ENCODE measurements around the gene MAGI1. TPM values are rescaled to one million over a fixed set of nuclear protein-coding genes. Genes with fewer than 3 reads are reported as not detected.
"Not testable (repeated sequence)": the region's sequence is repeated elsewhere in the genome, so short reads cannot be mapped to it uniquely, and the experiment has no call there.

Gene MAGI1
- total RNA-seq, 2 donors from 2014 or later = 27.9 to 31.5 TPM

DNA sequence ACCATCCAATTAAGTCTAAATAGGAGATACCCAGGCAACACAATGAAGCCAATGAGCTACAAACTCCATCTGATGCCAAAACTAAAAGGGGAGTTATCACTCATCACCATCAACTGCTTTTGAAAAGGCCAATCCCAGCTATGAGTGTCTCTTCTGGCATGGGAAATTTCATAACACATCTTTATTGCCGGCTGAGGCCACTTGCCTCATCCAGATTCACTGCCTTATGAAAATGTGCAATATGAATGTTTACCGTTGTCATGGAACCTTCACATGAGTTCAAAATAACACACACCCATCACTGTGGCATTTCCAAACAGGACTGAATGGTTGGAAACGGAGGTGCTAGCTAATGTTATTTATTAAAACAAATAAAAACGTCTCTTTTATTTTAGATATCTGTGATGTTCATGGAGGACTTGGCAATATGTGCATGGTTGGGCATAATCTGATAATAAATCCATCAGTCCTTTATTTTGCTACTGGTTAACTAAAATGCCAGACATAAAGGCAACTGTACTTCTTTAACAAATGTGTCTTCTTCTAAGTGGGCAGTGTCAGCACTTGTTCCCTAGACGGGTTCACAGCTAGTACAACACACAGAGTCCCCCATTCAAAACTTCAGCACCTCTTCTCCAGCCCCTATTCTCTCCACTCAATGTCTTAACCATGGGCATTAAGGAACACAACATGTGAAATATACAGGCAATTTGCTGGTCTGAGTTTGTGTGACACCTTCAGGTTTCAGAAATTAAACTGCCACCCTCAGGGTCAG is 143.9 kb downstream of the MAGI1 start:
- DNase-seq (ENCODE audit: low spot score) = no peak
- intact Hi-C loops (cut with DNase I) = loop anchor here in 1 of 2 donors (10.0 kb wide), 1 partner anchor 150 kb away; no protein-coding TSS in a partner anchor

DNA sequence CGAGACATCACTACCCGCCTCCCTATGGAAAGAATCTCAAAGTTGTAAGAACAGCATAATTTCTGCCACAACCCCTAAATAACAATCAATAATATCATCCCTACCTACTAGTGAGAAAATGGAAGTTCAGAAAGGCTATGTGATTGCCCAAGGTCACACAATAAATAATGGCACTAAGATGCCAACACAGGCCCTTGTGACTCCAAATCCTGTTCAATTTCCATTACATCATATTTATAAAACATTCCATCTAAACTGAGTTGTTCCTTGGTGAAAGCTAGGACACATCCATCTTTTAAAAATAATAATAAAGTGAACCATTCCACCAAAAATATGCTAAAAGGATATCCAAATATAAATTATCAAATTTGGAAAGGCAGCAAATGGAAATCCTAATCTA is 144.6 kb downstream of the MAGI1 start:
- no peak for DNase-seq (ENCODE audit: low spot score)
- intact Hi-C loops (cut with DNase I) = loop anchor here in 1 of 2 donors (10.0 kb wide), 1 partner anchor 151 kb away; no protein-coding TSS in a partner anchor

DNA sequence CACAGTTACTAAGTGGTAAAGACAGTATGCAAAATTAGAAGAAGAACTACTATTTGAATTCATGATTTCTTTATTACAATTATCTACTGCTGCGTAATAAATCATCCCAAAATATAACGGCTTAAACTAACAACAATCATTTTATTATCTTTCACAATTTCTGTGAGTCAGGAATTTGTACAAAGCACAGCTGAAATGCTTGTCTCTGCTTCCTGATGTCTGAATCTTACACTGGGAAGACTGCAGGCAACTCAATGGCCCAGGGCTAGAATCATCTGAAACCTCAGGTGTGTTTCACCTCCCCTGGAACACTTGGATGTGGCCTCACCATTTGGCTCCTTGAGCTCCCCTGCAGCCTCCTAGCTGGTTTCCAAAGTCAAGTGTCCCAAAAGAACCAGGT is 145.1 kb downstream of the MAGI1 start:
- DNase-seq (ENCODE audit: low spot score) = no peak
- intact Hi-C loops (cut with DNase I) = loop anchor here in 1 of 2 donors (10.0 kb wide), 1 partner anchor 151 kb away; no protein-coding TSS in a partner anchor

DNA sequence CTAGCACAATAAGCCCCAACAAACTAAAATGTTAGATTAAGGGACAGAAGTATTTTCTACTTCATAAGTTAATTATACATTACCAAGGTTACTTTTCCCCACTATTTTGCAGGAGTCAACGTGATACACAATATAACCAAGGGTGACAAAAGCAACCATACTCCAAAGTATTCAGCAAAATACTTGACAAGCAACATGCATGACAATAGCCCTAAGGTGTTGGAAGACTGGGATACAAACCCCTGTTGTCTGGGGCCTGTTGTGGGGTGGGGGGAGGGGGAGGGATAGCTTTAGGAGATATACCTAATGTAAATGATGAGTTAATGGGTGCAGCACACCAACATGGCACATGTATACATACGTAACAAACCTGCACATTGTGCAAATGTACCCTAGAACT is 147.2 kb downstream of the MAGI1 start:
- intact Hi-C loops (cut with DNase I) = loop anchor here in 1 of 2 donors (10.0 kb wide), 1 partner anchor 153 kb away; no protein-coding TSS in a partner anchor

DNA sequence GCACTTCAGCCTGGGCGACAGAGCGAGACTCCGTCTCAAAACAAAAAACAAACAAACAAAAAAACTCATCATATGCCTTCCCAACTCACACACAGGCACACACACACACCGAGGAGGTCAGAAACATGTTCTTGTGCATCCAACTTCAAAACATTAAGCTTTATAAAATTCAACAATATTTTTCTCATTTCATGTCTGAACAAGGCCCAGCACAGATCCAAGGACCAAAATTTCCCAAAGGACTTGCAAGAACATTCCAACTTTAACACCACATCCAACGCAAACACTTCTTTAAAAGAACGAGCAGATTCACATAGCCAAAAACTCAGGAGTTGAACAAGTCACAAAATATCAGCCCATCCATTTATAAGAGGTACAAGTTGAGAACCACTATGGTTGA is 148.4 kb downstream of the MAGI1 start:
- no peak for DNase-seq (ENCODE audit: low spot score)
- intact Hi-C loops (cut with DNase I) = loop anchor here in 1 of 2 donors (10.0 kb wide), 1 partner anchor 154 kb away; no protein-coding TSS in a partner anchor

More for the DNA sequence above, 147.2 kb downstream of the MAGI1 start:
- DNase-seq (ENCODE audit: low spot score) = not testable (repeated sequence)

DNA sequence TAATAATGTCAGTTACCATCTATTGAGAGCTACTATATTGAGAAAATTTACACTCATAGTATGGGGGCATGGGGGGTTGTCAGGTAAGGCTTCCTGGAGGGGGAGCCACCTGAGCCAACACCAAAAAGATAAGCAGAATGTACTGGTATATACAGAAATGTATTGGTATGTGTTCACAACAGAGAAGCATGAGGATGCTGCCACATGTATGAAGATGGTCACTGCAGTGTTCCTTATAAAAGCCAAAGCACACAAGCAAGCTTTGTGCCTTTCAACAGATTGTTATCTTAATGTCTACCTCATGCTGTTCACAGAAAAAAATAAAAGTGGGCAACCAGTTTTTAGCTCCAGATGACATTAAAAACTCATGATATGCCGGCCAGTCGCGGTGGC is 149.0 kb downstream of the MAGI1 start:
- DNase-seq (ENCODE audit: low spot score) = no peak
- intact Hi-C loops (cut with DNase I) = loop anchor here in 1 of 2 donors (10.0 kb wide), 1 partner anchor 155 kb away; no protein-coding TSS in a partner anchor

DNA sequence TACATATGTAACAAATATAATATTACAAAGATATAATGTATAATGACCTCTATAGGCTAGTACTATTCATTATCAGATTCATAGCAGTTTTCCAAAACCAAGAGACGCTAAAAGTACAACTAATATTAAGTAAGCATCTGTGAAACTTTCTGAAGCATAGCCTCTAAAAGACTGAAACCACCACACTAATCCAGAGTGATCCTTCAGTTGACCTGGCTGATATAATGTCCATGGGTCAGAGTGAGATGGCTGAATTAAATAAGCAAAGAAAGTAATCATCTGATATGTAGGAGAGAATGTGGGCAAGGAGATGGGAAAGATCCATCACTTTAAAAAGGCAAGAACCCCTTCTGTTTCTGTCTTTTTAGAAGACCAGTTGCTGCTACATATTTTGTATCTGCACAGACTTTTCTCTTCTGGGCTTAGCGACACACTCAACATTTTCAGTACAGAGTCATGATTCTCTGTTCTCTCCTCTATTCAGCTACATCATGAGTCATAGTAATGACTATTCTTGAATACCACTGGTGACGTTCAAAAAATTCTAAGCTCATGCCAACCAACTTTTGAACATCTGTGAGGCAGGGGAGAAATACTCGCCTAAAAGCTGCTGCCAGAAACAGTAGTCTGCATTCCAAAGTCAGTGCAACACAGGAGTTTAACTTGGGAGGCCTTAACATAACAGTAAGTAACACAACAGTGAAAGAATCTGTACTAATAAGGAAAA is 149.6 kb downstream of the MAGI1 start:
- intact Hi-C loops (cut with DNase I) = no loop called here
- DNase-seq (ENCODE audit: low spot score) = no peak

DNA sequence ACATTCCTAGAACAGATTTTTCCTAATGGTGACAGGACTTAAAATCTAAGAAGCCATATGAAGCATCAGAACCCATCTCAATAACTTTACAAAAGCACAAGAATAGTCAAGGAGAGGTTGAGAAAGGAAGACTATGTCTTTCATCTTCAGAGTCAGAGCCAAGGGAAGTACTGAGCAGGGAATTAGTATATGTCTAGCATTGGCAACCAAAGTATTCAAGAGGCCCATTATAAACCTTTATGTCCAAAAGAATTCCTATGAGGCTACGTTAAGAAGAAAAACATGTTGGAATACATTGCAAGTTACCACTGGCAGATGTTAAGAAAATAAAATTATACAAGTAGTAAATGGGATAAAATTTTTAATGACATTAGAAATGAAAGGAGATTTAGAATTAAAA is 150.5 kb downstream of the MAGI1 start:
- no peak for DNase-seq (ENCODE audit: low spot score)
- intact Hi-C loops (cut with DNase I) = no loop called here

DNA sequence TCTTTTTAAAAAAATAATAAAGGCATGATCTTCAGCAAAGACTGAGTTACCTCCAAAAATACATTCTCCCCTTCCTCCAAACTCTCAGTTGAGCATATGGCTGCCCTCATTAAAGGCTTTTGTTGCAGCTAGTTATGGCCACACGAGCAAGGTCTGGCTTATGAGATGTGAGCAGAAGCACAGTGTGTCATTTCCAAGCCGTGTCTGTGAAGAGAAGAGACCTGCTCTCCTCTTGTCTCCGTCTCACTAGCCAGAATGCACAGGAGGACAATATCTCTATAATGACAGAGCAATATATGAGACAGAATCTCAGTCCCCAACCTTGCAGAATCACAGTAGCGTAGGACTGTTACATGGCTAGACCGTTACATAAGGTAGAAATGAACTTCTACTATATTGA is 152.3 kb downstream of the MAGI1 start:
- DNase-seq (ENCODE audit: low spot score) = no peak
- intact Hi-C loops (cut with DNase I) = no loop called here

DNA sequence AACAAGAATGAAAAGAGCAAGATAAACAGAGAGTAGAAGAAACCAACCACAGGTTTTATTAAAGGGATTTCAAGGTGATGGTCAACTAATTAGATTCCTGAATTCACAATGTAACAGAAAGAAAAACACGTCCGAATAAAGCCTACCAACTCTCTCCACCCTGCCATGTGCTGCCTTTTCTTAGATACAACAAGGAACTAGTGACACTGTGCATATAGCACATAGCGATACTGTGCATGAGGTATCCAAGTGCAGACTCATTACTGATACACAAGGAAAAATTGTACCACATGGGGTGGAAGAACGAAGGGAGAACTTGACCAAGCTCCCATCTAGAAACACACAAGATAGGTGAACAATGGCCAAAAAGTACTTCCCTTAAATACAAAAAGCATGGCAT is 154.6 kb downstream of the MAGI1 start:
- no peak for DNase-seq (ENCODE audit: low spot score)

DNA sequence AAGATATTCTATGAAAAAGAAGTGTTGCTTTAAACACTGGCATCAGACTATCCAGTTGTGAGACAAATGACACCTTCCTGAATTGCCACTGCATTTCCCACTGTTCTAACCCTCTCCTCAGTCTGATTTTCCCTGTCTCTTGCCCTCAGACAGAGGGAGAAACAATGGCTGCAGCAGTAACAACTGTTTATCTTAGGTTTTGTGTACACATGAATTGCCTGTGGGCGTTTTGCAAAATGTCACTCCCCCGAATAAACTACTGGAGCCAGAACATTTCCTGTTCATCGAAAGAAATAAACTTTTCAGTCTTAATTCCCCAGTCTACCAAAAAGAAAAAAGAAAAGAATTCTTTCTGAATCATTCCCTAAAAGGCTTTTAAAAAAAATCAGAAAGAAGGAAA is 155.1 kb downstream of the MAGI1 start:
- intact Hi-C loops (cut with DNase I) = no loop called here
- no peak for DNase-seq (ENCODE audit: low spot score)

More for the DNA sequence above, 154.6 kb downstream of the MAGI1 start:
- intact Hi-C loops (cut with DNase I) = no loop called here

DNA sequence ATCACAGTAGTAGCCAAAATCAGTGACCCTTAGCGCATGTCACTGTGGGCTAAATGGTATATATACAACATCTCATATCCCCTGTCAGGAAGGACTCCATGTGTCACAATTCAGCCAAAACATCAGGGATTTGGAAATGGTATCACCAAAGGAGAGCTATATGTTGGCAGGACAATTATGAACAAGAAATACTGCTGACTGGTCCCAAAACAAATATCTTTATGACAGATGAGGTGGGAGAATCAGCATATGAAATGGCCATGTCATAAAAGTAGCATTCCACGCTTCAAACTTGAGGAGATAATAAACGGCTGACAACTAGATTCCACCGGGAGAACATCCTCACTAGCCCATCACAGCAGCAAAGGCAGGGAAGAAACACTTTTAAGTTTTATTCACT is 158.4 kb downstream of the MAGI1 start:
- DNase-seq (ENCODE audit: low spot score) = no peak
- intact Hi-C loops (cut with DNase I) = no loop called here

DNA sequence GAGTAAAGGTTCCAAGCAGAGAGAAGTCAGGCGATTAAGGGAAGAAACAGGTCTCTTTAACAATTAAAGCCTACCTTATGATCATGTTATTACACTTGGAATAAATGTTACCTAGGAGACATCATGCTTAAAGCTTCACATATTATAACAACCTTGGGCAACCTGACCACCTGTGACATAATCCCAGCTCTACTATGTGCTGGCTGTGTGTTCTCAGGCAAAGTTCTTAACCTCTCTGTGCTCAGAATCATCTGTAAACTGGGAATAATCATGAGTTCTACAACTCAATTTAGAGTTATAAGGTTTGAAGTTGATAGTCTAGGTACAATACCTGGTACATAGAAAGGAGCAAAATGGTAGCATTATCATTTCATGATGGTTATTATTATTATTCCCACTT is 159.3 kb downstream of the MAGI1 start:
- DNase-seq (ENCODE audit: low spot score) = no peak
- intact Hi-C loops (cut with DNase I) = no loop called here

DNA sequence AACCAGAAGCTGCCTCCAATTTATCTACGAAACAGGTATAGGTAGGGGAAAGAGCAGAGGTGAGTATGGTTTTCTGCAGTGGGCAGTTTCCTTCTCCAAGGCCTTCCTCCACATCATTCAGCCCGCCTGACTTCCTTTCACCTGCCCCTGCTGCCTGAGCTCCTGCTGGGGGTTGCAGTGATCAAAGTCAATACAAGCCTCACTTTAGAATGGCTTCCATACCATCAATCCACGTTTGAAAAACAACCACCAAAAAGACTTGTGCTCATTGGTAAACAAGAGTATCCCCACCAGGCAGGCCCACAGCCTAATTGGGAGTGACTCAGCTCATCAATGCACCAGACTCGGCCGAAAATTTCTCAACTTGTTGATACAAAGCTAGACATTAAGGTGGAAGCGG is 159.9 kb downstream of the MAGI1 start:
- no peak for DNase-seq (ENCODE audit: low spot score)
- intact Hi-C loops (cut with DNase I) = no loop called here

DNA sequence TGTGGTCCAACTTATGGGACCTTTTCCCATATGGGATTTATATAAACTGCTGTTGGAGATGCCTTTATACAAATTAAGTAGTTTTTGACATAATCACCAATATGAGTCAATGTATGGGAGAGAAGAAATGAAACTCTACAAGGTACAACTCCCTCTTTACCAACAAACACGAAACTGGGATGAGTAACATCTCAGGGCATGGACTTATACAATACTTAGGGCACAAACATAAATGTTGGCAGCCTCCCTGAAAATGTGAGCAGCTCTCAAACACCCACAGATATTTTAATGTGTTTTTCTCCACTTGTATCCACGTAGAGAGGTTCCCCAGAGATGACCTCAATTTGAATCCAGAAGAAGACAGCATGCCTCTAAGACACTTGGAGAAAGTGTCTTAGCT is 161.6 kb downstream of the MAGI1 start:
- DNase-seq (ENCODE audit: low spot score) = no peak
- intact Hi-C loops (cut with DNase I) = no loop called here

DNA sequence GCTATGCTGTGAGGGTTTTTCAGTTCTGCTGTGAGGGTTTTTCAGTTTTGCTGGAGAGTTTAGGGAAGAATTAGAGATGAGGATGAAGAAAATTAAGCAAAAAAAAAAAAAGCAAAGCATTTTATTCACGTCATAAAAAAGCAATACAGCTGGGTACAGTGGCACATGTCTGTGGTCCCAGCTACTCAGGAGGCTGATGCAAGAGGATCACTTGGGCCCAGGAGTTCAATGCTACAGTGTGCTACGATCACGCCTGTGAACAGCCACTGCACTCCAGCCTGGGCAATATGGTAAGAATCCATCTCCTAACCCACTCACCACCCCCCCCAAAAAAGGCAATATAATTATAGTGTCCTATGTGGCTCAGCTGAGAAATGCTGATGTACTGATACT is 162.7 kb downstream of the MAGI1 start:
- no peak for DNase-seq (ENCODE audit: low spot score)
- intact Hi-C loops (cut with DNase I) = no loop called here

DNA sequence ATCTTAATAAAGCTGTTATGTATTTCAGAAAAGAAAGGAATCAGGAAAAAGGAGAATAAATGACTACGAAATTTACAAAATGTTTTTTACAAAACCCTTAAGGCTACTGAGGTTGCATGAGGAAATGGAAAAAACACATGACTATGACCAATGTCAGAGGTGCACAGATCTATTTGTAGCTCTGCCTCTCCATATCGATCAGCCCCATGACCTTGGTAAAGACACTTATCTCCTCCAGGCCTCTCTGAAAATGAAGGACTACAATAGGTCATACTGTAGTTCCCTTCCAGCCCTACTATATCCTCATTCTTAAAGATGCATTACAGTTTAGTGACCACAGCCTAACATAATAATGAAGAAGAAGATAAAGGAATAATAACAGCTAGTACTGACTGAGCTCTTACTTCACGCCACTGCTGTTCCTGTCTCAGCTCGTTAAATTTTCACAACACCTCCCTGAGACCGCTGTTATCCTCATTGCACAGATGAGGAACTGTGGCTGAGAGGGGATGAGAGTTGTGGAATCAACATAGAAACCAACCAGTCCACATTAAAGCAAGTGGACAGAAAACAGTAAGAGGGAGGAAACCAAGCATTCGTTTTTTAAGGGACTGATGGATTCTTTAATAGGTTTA is 163.2 kb downstream of the MAGI1 start:
- no peak for DNase-seq (ENCODE audit: low spot score)
- intact Hi-C loops (cut with DNase I) = no loop called here

DNA sequence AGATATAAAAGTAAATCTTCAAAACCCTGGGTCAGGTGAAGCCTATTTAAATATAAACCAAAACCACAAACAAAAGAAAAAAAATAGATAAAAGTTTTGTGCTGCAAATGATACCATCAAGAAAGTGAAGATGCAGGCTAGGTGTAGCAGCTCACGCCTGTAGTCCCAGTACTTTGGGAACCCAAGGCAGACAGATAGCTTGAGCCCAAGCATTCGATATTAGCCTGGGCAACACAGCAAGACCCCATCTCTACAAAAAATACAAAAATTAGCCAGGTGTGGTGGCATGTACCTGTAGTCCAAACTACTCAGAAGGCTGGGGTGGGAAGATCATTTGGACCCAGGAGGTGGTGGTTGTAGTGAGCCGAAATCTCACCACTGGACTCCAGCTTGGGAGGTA is 164.8 kb downstream of the MAGI1 start:
- intact Hi-C loops (cut with DNase I) = no loop called here
- DNase-seq (ENCODE audit: low spot score) = no peak

DNA sequence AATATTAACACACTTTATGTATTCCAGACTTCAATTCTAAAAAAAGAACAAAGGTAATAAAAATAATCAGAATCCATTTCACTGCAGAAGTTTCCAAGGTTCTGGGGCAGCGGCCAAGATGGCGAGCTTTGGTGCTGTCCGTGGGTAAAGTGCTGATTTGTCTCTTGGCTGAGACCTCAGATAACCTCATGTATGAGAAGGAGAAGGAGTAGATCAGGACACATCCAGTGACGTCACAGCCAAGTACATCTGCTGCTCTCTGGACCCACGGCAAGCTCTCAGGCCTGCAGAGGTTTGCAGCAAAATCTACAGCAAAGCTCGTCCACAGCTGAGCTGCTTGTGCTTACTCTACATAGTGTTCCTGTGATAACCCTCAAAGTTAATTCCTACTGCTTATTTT is 165.7 kb downstream of the MAGI1 start:
- intact Hi-C loops (cut with DNase I) = no loop called here
- DNase-seq (ENCODE audit: low spot score) = no peak

Data from posterior vena cava (tissue), 2 donors.